AG10803 (cell line): ENCODE measurements around the gene DEDD2.

Experiments
- DNase-seq: peaks from one replicate; pipeline ENCODE4 v3.0.0; 2010; ENCODE audit warnings: low read depth
- H3K4me3 ChIP-seq: 2 replicates; pipeline ENCODE4 v1.5.1; 2011; ENCODE audit warnings: mild to moderate bottlenecking, low read length, control low read depth
- TF ChIP-seq, protein P1 (sequence below): conservative IDR thresholded peaks from 2 replicates; pipeline ENCODE4 v1.5.1; 2011; ENCODE audit warnings: mild to moderate bottlenecking, low read length, control low read depth, inconsistent platforms

Gene DEDD2

GRCh38 chr19:42173695-42174094 lies 43.8 kb downstream of the DEDD2 start:
- TF ChIP-seq, protein P1, sequence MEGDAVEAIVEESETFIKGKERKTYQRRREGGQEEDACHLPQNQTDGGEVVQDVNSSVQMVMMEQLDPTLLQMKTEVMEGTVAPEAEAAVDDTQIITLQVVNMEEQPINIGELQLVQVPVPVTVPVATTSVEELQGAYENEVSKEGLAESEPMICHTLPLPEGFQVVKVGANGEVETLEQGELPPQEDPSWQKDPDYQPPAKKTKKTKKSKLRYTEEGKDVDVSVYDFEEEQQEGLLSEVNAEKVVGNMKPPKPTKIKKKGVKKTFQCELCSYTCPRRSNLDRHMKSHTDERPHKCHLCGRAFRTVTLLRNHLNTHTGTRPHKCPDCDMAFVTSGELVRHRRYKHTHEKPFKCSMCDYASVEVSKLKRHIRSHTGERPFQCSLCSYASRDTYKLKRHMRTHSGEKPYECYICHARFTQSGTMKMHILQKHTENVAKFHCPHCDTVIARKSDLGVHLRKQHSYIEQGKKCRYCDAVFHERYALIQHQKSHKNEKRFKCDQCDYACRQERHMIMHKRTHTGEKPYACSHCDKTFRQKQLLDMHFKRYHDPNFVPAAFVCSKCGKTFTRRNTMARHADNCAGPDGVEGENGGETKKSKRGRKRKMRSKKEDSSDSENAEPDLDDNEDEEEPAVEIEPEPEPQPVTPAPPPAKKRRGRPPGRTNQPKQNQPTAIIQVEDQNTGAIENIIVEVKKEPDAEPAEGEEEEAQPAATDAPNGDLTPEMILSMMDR, result no peak
- DNase-seq, result no peak
- no peak overlapping the region for H3K4me3 ChIP-seq

DNA sequence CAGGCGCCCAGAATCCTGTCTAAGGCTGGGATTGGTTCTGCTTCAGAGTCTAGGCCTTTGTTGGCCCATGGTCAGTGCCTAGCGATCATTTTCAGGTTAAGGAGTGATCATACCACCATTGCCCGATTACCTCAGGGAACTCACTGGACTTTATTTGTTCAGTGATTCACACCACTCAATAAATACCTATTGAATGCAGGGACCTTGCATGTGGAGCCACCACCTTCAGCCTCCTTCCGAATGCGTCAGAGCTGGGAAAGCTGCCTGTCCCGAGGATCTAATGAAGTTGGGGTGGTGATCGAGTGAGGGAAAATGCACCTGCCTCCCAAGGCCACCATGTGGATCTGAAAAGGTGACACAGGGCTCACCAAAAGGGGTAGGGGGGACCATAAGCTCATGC lies 45.2 kb downstream of the DEDD2 start:
- H3K4me3 ChIP-seq, result no peak overlapping the region
- no peak for DNase-seq
- TF ChIP-seq, protein P1, result no peak

- no peak for DNase-seq
- H3K4me3 ChIP-seq, result no peak overlapping the region
- TF ChIP-seq, protein P1, result no peak
Measured at GRCh38 chr19:42170715-42171114, 46.8 kb downstream of the DEDD2 start.

DNA sequence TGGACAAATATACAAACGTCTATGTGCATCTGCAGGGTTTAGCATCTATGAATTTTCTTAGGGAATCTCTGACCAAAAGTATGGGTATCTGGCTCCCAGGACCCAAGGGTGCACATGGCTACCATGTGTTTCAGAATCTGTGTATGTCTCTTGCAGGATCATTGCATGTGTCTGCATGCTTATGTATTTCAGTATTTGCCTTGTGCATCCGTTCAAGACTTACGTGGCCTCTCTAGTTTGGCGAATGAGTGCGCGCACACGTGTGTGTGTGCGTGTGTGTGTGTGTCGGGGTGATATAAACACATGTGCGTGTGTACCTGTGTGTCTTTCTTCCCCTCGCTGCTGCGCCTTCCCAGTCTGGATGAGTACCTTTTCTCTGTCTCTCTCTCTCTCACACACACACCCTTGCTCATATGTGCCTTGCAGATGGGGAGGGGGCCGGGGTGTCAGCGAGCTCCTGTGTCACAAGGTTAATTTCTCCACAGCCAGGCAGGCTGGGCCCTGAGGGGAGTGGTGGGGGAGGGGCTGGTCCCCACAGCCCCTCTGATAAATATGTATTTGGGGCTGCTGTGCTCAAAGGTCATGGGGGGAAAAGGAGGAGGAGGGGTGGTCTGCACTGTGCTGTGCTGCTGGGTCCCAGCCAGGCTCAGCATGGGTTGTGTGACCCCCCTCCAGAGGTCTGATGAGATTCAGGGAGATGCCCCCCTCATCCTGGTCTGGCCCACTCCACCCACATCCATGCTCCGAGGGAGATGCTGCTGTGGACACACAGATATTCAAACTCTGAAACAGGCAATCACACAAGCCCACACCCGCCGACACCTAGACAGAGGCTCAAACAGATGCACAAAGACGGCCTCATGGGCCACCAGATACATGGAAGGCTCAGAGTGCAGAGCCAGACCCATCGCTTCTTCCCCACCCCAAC lies 47.7 kb downstream of the DEDD2 start:
- TF ChIP-seq, protein P1, result no peak

DNA sequence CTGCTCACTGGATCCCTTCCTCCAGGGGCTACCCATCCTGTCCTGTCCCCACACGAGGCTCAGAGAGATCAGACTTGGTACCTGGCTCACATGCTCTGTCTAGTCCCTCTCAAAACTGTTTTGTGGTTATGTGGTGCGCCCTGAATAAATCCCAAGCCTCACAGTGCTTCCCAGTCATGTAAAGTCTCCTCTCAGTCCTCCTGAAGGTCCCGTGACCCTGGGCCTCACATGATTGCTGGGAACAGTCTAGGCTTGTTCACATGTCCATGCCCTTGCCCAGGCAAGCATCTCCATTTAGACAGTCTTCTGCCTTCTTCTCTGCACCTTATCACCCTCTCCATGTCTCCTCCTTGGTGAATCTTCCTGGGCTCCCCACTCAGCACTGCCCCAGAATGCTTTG lies 49.3 kb downstream of the DEDD2 start:
- DNase-seq, result no peak
- TF ChIP-seq, protein P1, result no peak
- no peak overlapping the region for H3K4me3 ChIP-seq

More for the DNA sequence above, 47.7 kb downstream of the DEDD2 start:
- H3K4me3 ChIP-seq, result no peak overlapping the region
- peak; percentile 5 for DNase-seq

DNA sequence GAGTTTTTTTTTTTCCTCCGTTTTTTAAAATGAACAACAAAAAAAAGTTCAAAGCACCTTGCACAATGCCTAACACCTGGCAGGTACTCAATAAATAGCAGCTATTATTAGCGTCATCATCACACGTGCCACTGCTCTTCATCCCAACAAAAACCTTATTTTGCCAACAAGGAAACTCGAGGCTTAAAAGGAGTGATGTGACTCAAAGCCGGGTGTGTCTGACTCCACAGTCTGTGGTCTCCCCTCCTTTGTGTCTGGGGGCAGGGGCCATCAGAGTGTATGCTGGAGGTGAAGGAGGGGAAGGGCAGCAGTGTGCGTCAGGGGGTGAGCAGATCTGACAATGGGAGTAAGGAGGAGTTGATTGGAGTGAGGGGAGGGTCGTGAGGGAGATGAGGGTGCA lies 51.2 kb downstream of the DEDD2 start:
- DNase-seq, result no peak
- H3K4me3 ChIP-seq, result no peak overlapping the region

More for the DNA sequence above, 51.2 kb downstream of the DEDD2 start:
- TF ChIP-seq, protein P1, result no peak
